GM12878 (cell line): Measurements from ENCODE around the gene MACROD2. TPM values are rescaled to one million over a fixed set of nuclear protein-coding genes. Genes with fewer than 3 reads are reported as not detected.

Experiments used
- ATAC-seq: fragments of 200-7000 bp; cut with Tn5 transposase; 3 replicates; pipeline ENCODE4 v1.9.1; 2020; ENCODE audit warnings: mild to moderate bottlenecking, moderate library complexity
- BruUV-seq: library from RNA; stranded (reverse); fragments of 400-500 nt; replicated peaks from 2 replicates; lab custom pipeline; 2021; lab: Mats Ljungman, UMichigan
- CTCF ChIA-PET: fragments of 300-600 bp; sonication (Branson Sonifier 250); formaldehyde crosslinking; extraction: SDS; loops from one replicate; lab custom pipeline; 2021; ENCODE audit warnings: inconsistent platforms; lab: Yijun Ruan, JAX
- POLR2A ChIA-PET: fragments of 350-600 bp; formaldehyde crosslinking; extraction: SDS; loops from one replicate; lab custom pipeline; 2021; ENCODE audit warnings: inconsistent platforms; lab: Charles Lee
- RAD21 ChIA-PET: fragments of 300-600 bp; sonication (Branson Sonifier 250); formaldehyde crosslinking; loops from one replicate; lab custom pipeline; 2023; ENCODE audit warnings: antibody characterized with exemption; ENCODE audit not compliant: unreplicated experiment; lab: Charles Lee
- SMC1A ChIA-PET: fragments of 300-600 bp; sonication (Branson Sonifier 250); formaldehyde crosslinking; loops from one replicate; lab custom pipeline; 2023; ENCODE audit not compliant: unreplicated experiment, uncharacterized antibody; lab: Charles Lee
- DNase-seq: peaks from one replicate; pipeline ENCODE4 v3.0.0-alpha.2; 2011; ENCODE audit warnings: low read depth, low spot score
- FAIRE-seq: peaks from 3 replicates; lab custom pipeline; 2011; peaks lifted over from hg19 to GRCh38; lab: Jason Lieb, UNC
- H2AFZ ChIP-seq: 2 replicates; pipeline ENCODE4 v1.6.0; 2011; ENCODE audit warnings: low read depth, low read length, control low read depth; ENCODE audit not compliant: control insufficient read depth
- H3K27ac ChIP-seq: 2 replicates; pipeline ENCODE4 v1.5.1; 2011; ENCODE audit warnings: control low read depth; ENCODE audit not compliant: control insufficient read depth, insufficient read depth
- H3K27me3 ChIP-seq, 2 experiments: replicated peaks in 1 of 2; 2 replicates each; pipeline versions ENCODE4 v1.6.0 to v1.6.1; 2011; ENCODE audit warnings: low read length in 1 of 2; ENCODE audit not compliant: control insufficient read depth in 2 of 2, insufficient read depth in 2 of 2
- H3K36me3 ChIP-seq, 2 experiments: 2 replicates each; pipeline ENCODE4 v1.5.1; 2011; ENCODE audit warnings: low read length in 1 of 2; ENCODE audit not compliant: control insufficient read depth in 2 of 2, insufficient read depth in 2 of 2
- H3K4me1 ChIP-seq: 2 replicates; pipeline ENCODE4 v1.6.1; 2011; ENCODE audit warnings: mild to moderate bottlenecking, low read length, moderate library complexity, mixed read lengths; ENCODE audit not compliant: control insufficient read depth, insufficient read depth
- H3K4me2 ChIP-seq: 2 replicates; pipeline ENCODE4 v1.6.0; 2011; ENCODE audit warnings: control low read depth; ENCODE audit not compliant: control insufficient read depth, insufficient read depth
- H3K4me3 ChIP-seq: fragments of 200-600 bp; sonication (generic); 2 replicates; pipeline ENCODE4 v1.5.1; 2016
- H3K79me2 ChIP-seq: 2 replicates; pipeline ENCODE4 v1.6.0; 2011; ENCODE audit warnings: low read length; ENCODE audit not compliant: control insufficient read depth, insufficient read depth
- H3K9ac ChIP-seq: 2 replicates; pipeline ENCODE4 v1.8.0; 2011; ENCODE audit warnings: low read length, control low read depth, mixed read lengths; ENCODE audit not compliant: control insufficient read depth, insufficient read depth
- H3K9me3 ChIP-seq: replicated peaks from 3 replicates; pipeline ENCODE4 v1.5.1; 2011; ENCODE audit warnings: mild to moderate bottlenecking, low read length; ENCODE audit not compliant: control insufficient read depth, insufficient read depth
- H4K20me1 ChIP-seq: 2 replicates; pipeline ENCODE4 v1.6.0; 2011; ENCODE audit not compliant: control insufficient read depth, insufficient read depth
- ATF2 ChIP-seq: IDR thresholded peaks from 2 replicates; pipeline ENCODE4 v1.6.1; 2012; ENCODE audit warnings: low read length, inconsistent platforms
- CEBPZ ChIP-seq: fragments of 150-350 bp; IDR thresholded peaks from 2 replicates; pipeline ENCODE4 v1.6.1; 2016; ENCODE audit warnings: low read depth, low read length
- EGR1 ChIP-seq, 2 experiments: IDR thresholded peaks; 1 replicate in 1 of 2; 2 replicates in 1 of 2; pipeline ENCODE4 v1.6.1; 2011 to 2012; ENCODE audit warnings: low read depth in 2 of 2, low read length in 2 of 2, borderline replicate concordance in 1 of 2, mild to moderate bottlenecking in 1 of 2, moderate library complexity in 1 of 2
- EP300 ChIP-seq, 2 experiments: fragments of 150-350 bp in 1 of 2; IDR thresholded peaks; 2 replicates each; pipeline ENCODE4 v1.6.1; 2011 to 2012; ENCODE audit warnings: low read depth in 2 of 2, low read length in 2 of 2, borderline replicate concordance in 1 of 2, improper control_type of control experiment in 1 of 2, inconsistent platforms in 1 of 2; ENCODE audit not compliant: control insufficient read depth in 1 of 2
- KDM1A ChIP-seq: fragments of 200-600 bp; sonication (generic); IDR thresholded peaks from 2 replicates; pipeline ENCODE4 v1.6.1; 2016; ENCODE audit warnings: borderline replicate concordance
- PAX8 ChIP-seq: fragments of 450-650 bp; IDR thresholded peaks from 2 replicates; pipeline ENCODE4 v1.6.1; 2017; ENCODE audit warnings: mild to moderate bottlenecking, moderate library complexity
- PML ChIP-seq: IDR thresholded peaks from 2 replicates; pipeline ENCODE4 v1.6.1; 2012; ENCODE audit warnings: low read length, inconsistent platforms
- RUNX3 ChIP-seq: IDR thresholded peaks from 2 replicates; pipeline ENCODE4 v1.6.1; 2012; ENCODE audit warnings: low read length, inconsistent platforms
- SIX5 ChIP-seq: IDR thresholded peaks from 2 replicates; pipeline ENCODE4 v1.6.1; 2011; ENCODE audit warnings: mild to moderate bottlenecking, low read depth, low read length, moderate library complexity; ENCODE audit not compliant: severe bottlenecking
- SRF ChIP-seq, 2 experiments: IDR thresholded peaks; 2 replicates each; pipeline ENCODE4 v1.6.1; 2011; ENCODE audit warnings: low read depth in 2 of 2, low read length in 2 of 2, mild to moderate bottlenecking in 1 of 2, moderate library complexity in 1 of 2
- TCF7 ChIP-seq: IDR thresholded peaks from 2 replicates; pipeline ENCODE4 v1.6.1; 2014; ENCODE audit warnings: antibody characterized with exemption, borderline replicate concordance
- WRNIP1 ChIP-seq: IDR thresholded peaks from 2 replicates; pipeline ENCODE4 v1.6.1; 2011; ENCODE audit warnings: low read depth, low read length, improper control_type of control experiment, borderline replicate concordance
- WGBS: methylation state at CpG from one replicate; pipeline ENCODE4 v1.1.6; 2016; ENCODE audit warnings: low lambda C conversion rate; ENCODE audit not compliant: insufficient replicate concordance, insufficient coverage; ENCODE audit errors: missing lambda C conversion rate; 5-methylcytosine and 5-hydroxymethylcytosine counted together
- in situ Hi-C: fragments of 300-500 bp; cut with MboI; formaldehyde crosslinking; loops from 9 replicates; pipeline ENCODE4 v1.14.3; 2018; ENCODE audit warnings: mixed read lengths
- intact Hi-C: fragments of 100-400 bp; cut with micrococcal nuclease; formaldehyde crosslinking; loops from one replicate; pipeline ENCODE4 v1.14.2; 2022; ENCODE audit not compliant: unreplicated experiment
- polyA plus RNA-seq, 11 experiments: library from polyadenylated mRNA; depleted of rRNA in 4 of 11; unstranded in 6 of 11; stranded (reverse) in 5 of 11; fragments of >200 nt; fragmentation: Nextera tagmentation in 4 of 11; fragmentation: Illumina TruSeq in 1 of 11; extraction: Ambion mirVana in 4 of 11; extraction: Trizol in 1 of 11; gene quantifications; 1 replicate in 1 of 11; 2 replicates in 10 of 11; pipeline versions ENCODE4 v1.2.1 to v1.2.3, GENCODE V29; 2011 to 2016; ENCODE audit warnings: inconsistent platforms in 2 of 11, missing spikeins in 2 of 11, low read depth in 1 of 11
- total RNA-seq, 4 experiments: library from RNA; depleted of rRNA in 3 of 4; stranded (reverse); fragments of >200 nt in 3 of 4; fragmentation: Illumina TruSeq in 1 of 4; extraction: Trizol in 1 of 4; gene quantifications; 2 replicates each; pipeline versions ENCODE4 v1.2.1 to v1.2.3, GENCODE V29; 2013 to 2021

The MACROD2 gene
- total and polyA plus RNA-seq, 10 of the 15 experiments (the other 5 are each of a cell fraction or from before 2014, with no cell fraction given): 1.1 to 21.5 (median 2.2) TPM

- in situ Hi-C loops: no loop called here
- FAIRE-seq: no peak
- POLR2A ChIA-PET: no interaction called here
Measured at GRCh38 chr20:14799545-14800216, 804.4 kb downstream of the MACROD2 start.

More at GRCh38 chr20:14799545-14800216, 804.4 kb downstream of the MACROD2 start:
- Histone ChIP-seq H3K9me3 (no peaks in the 10 kb centered on the region), H3K4me2 (no peak overlapping the region), H3K27me3 (no peaks in the 10 kb centered on the region), H3K27ac (no peak overlapping the region), H3K36me3 (no peaks in the 10 kb centered on the region), H3K79me2 (no peaks in the 10 kb centered on the region), H3K9ac (no peak overlapping the region), H4K20me1 (no peaks in the 10 kb centered on the region), H2AFZ (no peak overlapping the region), H3K4me1 (no peaks in the 10 kb centered on the region; the same call in 1 of the 2 replicates), H3K4me3 (no peak overlapping the region)
- BruUV-seq: no TSS peak
- ChIA-PET CTCF (no interaction called here), RAD21 (no interaction called here), SMC1A (no interaction called here)
- intact Hi-C loops: no loop called here
- WGBS: 38% methylated on average over 5 of the region's 5 CpGs
- DNase-seq (no peak), ATAC-seq (no peak)
- TF ChIP-seq KDM1A (no peak), SIX5 (no peak), WRNIP1 (no peak), TCF7 (no peak), PML (no peak), CEBPZ (no peak), PAX8 (no peak), ATF2 (no peak), EP300 (IDR thresholded peaks at IDR 0.05; ENCODE audit: borderline replicate concordance in 1 of 2, control insufficient read depth in 1 of 2, low read depth in 2 of 2, low read length in 2 of 2) (no peak), RUNX3 (no peak), EGR1 (IDR thresholded peaks at IDR 0.05; ENCODE audit: borderline replicate concordance in 1 of 2, low read depth in 2 of 2, low read length in 2 of 2) (no peak), SRF (IDR thresholded peaks at IDR 0.05; ENCODE audit: low read depth in 2 of 2, low read length in 2 of 2) (no peak)
